HCT116 (cell line): ENCODE results near the gene COL8A2. TPM values are rescaled to one million over a fixed set of nuclear protein-coding genes. Genes with fewer than 3 reads are reported as not detected.
A peak's percentile ranks its signal among the peaks of the same experiment; 100 is the strongest.

ENCODE experiments used
- ATAC-seq: fragments of 200-7000 bp; cut with Tn5 transposase; 2 replicates; pipeline ENCODE4 v1.9.1; 2020; ENCODE audit warnings: mild to moderate bottlenecking, moderate library complexity
- BruUV-seq: library from RNA; stranded (reverse); fragments of 400-500 nt; replicated peaks from 2 replicates; lab custom pipeline; 2021; lab: Mats Ljungman, UMichigan
- CTCF ChIA-PET: fragments of 300-600 bp; sonication (Branson Sonifier 250); formaldehyde crosslinking; loops from one replicate; lab custom pipeline; 2021; ENCODE audit warnings: antibody characterized with exemption; lab: Charles Lee
- POLR2A ChIA-PET: fragments of 300-600, 350-600 bp; sonication (Branson Sonifier 250); formaldehyde crosslinking; loops from one replicate; lab custom pipeline; 2021; ENCODE audit warnings: antibody characterized with exemption; lab: Charles Lee
- RAD21 ChIA-PET, 2 experiments: fragments of 300-600 bp; sonication (Branson Sonifier 250); formaldehyde crosslinking; loops; one replicate each; lab custom pipeline; 2023; ENCODE audit warnings: low total read pairs in 2 of 2; ENCODE audit not compliant: uncharacterized antibody in 2 of 2, unreplicated experiment in 2 of 2, low non-redundant PET in 1 of 2; lab: Charles Lee
- DNase-seq: peaks from one replicate; pipeline ENCODE4 v3.0.0-alpha.2; 2010; ENCODE audit warnings: low read depth, low spot score
- H2AFZ ChIP-seq: fragments of 200-600 bp; shearing (Covaris generic), sonication (generic); 2 replicates; pipeline ENCODE4 v1.6.1; 2017; ENCODE audit warnings: low read depth, mixed run types, mixed read lengths, antibody characterized with exemption, low read length; ENCODE audit not compliant: poor library complexity, severe bottlenecking
- H3K27ac ChIP-seq: 2 replicates; pipeline ENCODE4 v1.5.1; 2012; ENCODE audit warnings: low read depth, low read length
- H3K27me3 ChIP-seq: fragments of 200-600 bp; sonication (generic); 2 replicates; pipeline ENCODE4 v1.6.1; 2016; ENCODE audit warnings: mixed run types, low read length, mixed read lengths; ENCODE audit not compliant: insufficient read depth
- H3K36me3 ChIP-seq, 2 experiments: fragments of 200-500 bp in 1 of 2; fragments of 200-600 bp in 1 of 2; sonication (Bioruptor generic) in 1 of 2; sonication (generic) in 1 of 2; 2 replicates each; pipeline versions ENCODE4 v1.5.1 to v1.6.1; 2014 to 2016; ENCODE audit warnings: low read length in 2 of 2, inconsistent platforms in 1 of 2, mixed read lengths in 1 of 2, mixed run types in 1 of 2; ENCODE audit not compliant: insufficient read depth in 2 of 2, control insufficient read depth in 1 of 2
- H3K4me1 ChIP-seq, 2 experiments: fragments of 200-600 bp in 1 of 2; sonication (generic) in 1 of 2; 2 replicates each; pipeline versions ENCODE4 v1.5.1 to v1.6.1; 2012 to 2017; ENCODE audit warnings: low read length in 2 of 2, inconsistent platforms in 1 of 2, mild to moderate bottlenecking in 1 of 2, mixed read lengths in 1 of 2, mixed run types in 1 of 2, moderate library complexity in 1 of 2; ENCODE audit not compliant: insufficient read depth in 2 of 2, control insufficient read depth in 1 of 2
- H3K4me2 ChIP-seq: fragments of 200-600 bp; sonication (generic); 2 replicates; pipeline ENCODE4 v1.6.1; 2017; ENCODE audit warnings: mixed run types, low read length, mixed read lengths
- H3K4me3 ChIP-seq, 2 experiments: fragments of 200-600 bp in 1 of 2; sonication (generic) in 1 of 2; replicated peaks in 1 of 2; 2 replicates each; pipeline ENCODE4 v1.5.1; 2011 to 2016; ENCODE audit warnings: low read length in 2 of 2, control low read depth in 1 of 2, low read depth in 1 of 2, mild to moderate bottlenecking in 1 of 2, mixed read lengths in 1 of 2, mixed run types in 1 of 2
- H3K79me2 ChIP-seq: fragments of 200-600 bp; sonication (generic); 2 replicates; pipeline ENCODE4 v1.6.1; 2017; ENCODE audit warnings: mild to moderate bottlenecking, mixed run types, low read length, moderate library complexity, mixed read lengths; ENCODE audit not compliant: insufficient read depth
- H3K9ac ChIP-seq: fragments of 200-600 bp; sonication (generic); 2 replicates; pipeline ENCODE4 v1.6.1; 2016; ENCODE audit warnings: low read length, mixed read lengths
- H3K9me2 ChIP-seq: fragments of 200-600 bp; sonication (generic), shearing (Covaris generic); 2 replicates; pipeline ENCODE4 v1.6.1; 2017; ENCODE audit warnings: mixed run types, mild to moderate bottlenecking, moderate library complexity; ENCODE audit not compliant: insufficient read depth
- H3K9me3 ChIP-seq, 2 experiments: fragments of 200-500 bp in 1 of 2; fragments of 200-600 bp in 1 of 2; sonication (Bioruptor generic) in 1 of 2; sonication (generic) in 1 of 2; 2 replicates each; pipeline ENCODE4 v1.6.1; 2014 to 2017; ENCODE audit warnings: low read length in 2 of 2, mixed read lengths in 2 of 2, inconsistent platforms in 1 of 2, low read depth in 1 of 2, mild to moderate bottlenecking in 1 of 2, mixed run types in 1 of 2, moderate library complexity in 1 of 2; ENCODE audit not compliant: control insufficient read depth in 1 of 2, insufficient read depth in 1 of 2
- H4K20me1 ChIP-seq: fragments of 200-600 bp; sonication (generic), shearing (Covaris generic); 2 replicates; pipeline ENCODE4 v1.6.1; 2017; ENCODE audit warnings: mixed run types, mild to moderate bottlenecking, moderate library complexity; ENCODE audit not compliant: insufficient read depth
- CBX3 ChIP-seq: IDR thresholded peaks from 2 replicates; pipeline ENCODE4 v1.6.1; 2012; ENCODE audit warnings: low read depth
- CEBPB ChIP-seq: IDR thresholded peaks from 2 replicates; pipeline ENCODE4 v1.6.1; 2012; ENCODE audit warnings: low read depth
- EGR1 ChIP-seq: IDR thresholded peaks from 2 replicates; pipeline ENCODE4 v1.6.1; 2012; ENCODE audit warnings: low read depth
- ELF1 ChIP-seq: IDR thresholded peaks from 2 replicates; pipeline ENCODE4 v1.6.1; 2012; ENCODE audit warnings: low read depth, borderline replicate concordance
- EZH2phosphoT487 ChIP-seq: fragments of 200-600 bp; IDR thresholded peaks from 2 replicates; pipeline ENCODE4 v1.6.1; 2018; ENCODE audit warnings: antibody characterized with exemption, borderline replicate concordance
- FOSL1 ChIP-seq: IDR thresholded peaks from 2 replicates; pipeline ENCODE4 v1.6.1; 2012; ENCODE audit warnings: low read depth
- JUND ChIP-seq: IDR thresholded peaks from 2 replicates; pipeline ENCODE4 v1.6.1; 2012
- POLR2A ChIP-seq: IDR thresholded peaks from 2 replicates; pipeline ENCODE4 v1.7.0; 2011; ENCODE audit warnings: borderline replicate concordance; ENCODE audit not compliant: insufficient read depth, insufficient read length; ENCODE audit errors: extremely low read depth
- RAD21 ChIP-seq: IDR thresholded peaks from 2 replicates; pipeline ENCODE4 v1.6.1; 2012; ENCODE audit warnings: low read depth, mild to moderate bottlenecking
- SP1 ChIP-seq: IDR thresholded peaks from 2 replicates; pipeline ENCODE4 v1.6.1; 2012; ENCODE audit warnings: low read depth
- SRF ChIP-seq: IDR thresholded peaks from 2 replicates; pipeline ENCODE4 v1.6.1; 2012; ENCODE audit warnings: low read depth
- TCF7L2 ChIP-seq: IDR thresholded peaks from 2 replicates; pipeline ENCODE4 v1.7.0; 2011; ENCODE audit warnings: borderline replicate concordance, inconsistent platforms; ENCODE audit not compliant: insufficient read depth, insufficient read length; ENCODE audit errors: extremely low read depth
- YY1 ChIP-seq: IDR thresholded peaks from 2 replicates; pipeline ENCODE4 v1.6.1; 2011; ENCODE audit warnings: low read length, low read depth, moderate library complexity, mild to moderate bottlenecking; ENCODE audit not compliant: insufficient replicate concordance; ENCODE audit errors: extremely low read depth
- ZFX ChIP-seq: fragments of 450-650 bp; IDR thresholded peaks from 2 replicates; pipeline ENCODE4 v1.6.1; 2017
- ZNF274 ChIP-seq: fragments of 200-500 bp; sonication (Bioruptor generic); IDR thresholded peaks from 2 replicates; pipeline ENCODE4 v1.6.1; 2014; ENCODE audit warnings: mild to moderate bottlenecking, low read depth, low read length, inconsistent platforms
- intact Hi-C: fragments of 100-400 bp; cut with micrococcal nuclease; formaldehyde crosslinking; loops from 2 replicates; pipeline ENCODE4 v1.10.0; 2022
- total RNA-seq: library from RNA; stranded (reverse); gene quantifications from one replicate; pipeline ENCODE4 v1.2.1, GENCODE V29; 2021; ENCODE audit not compliant: unreplicated experiment
- TF ChIP-seq, protein P1 (sequence below): IDR thresholded peaks from 2 replicates; pipeline ENCODE4 v1.6.1; 2011; ENCODE audit warnings: mild to moderate bottlenecking, low read length, moderate library complexity; ENCODE audit not compliant: insufficient replicate concordance; ENCODE audit errors: extremely low read depth
- TF ChIP-seq, protein P2 (sequence below), 3 experiments: fragments of 200-600 bp in 1 of 3; sonication (generic) in 1 of 3; IDR thresholded peaks in 2 of 3; conservative IDR thresholded peaks in 1 of 3; 2 replicates each; pipeline ENCODE4 v1.5.1; 2012 to 2017; ENCODE audit warnings: low read depth in 2 of 3, low read length in 2 of 3, antibody characterized with exemption in 1 of 3, borderline replicate concordance in 1 of 3, control low read depth in 1 of 3, mild to moderate bottlenecking in 1 of 3, mixed read lengths in 1 of 3, mixed run types in 1 of 3, moderate library complexity in 1 of 3; ENCODE audit not compliant: insufficient read depth in 1 of 3
- TF ChIP-seq, protein P3 (sequence below): IDR thresholded peaks from 2 replicates; pipeline ENCODE4 v1.6.1; 2012; ENCODE audit warnings: low read depth
- TF ChIP-seq, protein P4 (sequence below): IDR thresholded peaks from 2 replicates; pipeline ENCODE4 v1.6.1; 2012

The COL8A2 gene
- total RNA-seq, 1 experiment from 2014 or later, result 0.05 TPM

DNA sequence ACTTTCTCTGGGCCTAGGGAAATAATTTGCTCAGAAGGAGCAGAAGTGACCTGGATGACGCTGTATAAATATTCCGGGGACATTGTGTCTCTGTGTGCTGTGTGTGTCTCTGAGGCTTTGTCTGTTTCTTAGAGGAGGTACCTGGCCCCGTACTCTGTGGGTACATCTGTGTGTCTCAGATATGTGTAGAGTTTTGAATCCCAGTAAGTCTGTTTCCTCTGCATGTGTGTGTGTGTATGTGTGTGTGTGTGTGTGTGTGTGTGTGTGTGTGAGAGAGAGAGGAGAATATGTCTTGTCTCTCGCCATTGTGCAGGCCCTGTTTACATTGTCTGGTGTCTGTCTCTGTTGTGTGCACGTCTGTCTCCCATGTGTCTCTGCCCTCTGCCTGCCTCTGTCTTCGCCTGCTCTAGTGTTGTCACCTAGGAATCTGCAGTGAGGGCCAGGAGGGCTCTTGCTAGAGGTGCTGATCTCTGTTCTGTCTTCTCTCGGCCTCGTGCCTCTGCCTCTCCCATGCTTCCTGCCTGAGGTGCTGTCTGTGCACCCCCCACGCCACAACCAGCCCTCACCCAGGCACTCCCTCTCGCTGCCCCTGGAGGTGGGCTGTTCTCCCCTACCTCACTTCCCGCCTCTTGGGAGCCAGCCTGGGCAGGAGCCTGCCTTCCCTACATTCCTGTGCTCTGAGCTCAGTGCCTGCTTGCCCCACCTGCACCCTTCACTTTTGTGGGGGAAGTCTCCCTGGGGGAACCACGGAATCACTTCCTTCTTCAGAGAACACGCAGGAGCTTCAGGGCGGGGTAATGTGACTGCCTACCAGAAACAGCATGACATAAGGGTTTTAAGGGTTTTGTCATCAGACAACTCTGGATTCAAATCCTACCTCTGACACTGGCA is 36.9 kb upstream of the COL8A2 start:
- H3K4me2 ChIP-seq, result peak overlapping the region; percentile 73
- H3K79me2 ChIP-seq, result peaks cover 96% of the 10 kb centered on the region
- RAD21 ChIA-PET, result no interaction called here
- no TSS peak for BruUV-seq
- DNase-seq, result no peak
- H3K9ac ChIP-seq, result peak overlapping the region; percentile 56
- no peaks in the 10 kb centered on the region for H3K9me3 ChIP-seq
- H3K27ac ChIP-seq, result peak overlapping the region; percentile 64; the same call in 1 of the 2 replicates
- no peaks in the 10 kb centered on the region for H4K20me1 ChIP-seq
- H3K27me3 ChIP-seq, result no peaks in the 10 kb centered on the region
- POLR2A ChIA-PET, result interaction anchor here (1.3 kb wide), 1 partner anchor 12 kb away, joined by 4 read pairs; no protein-coding TSS in a partner anchor
- H3K9me2 ChIP-seq, result no peaks in the 10 kb centered on the region
- ATAC-seq, result no peak
- H3K36me3 ChIP-seq, result peaks cover 2 to 4% of the 10 kb centered on the region in 2 experiments; a peak in 1 of 4 replicates
- intact Hi-C loops, result no loop called here
- peaks cover 13 to 45% of the 10 kb centered on the region in 2 experiments for H3K4me1 ChIP-seq
- CTCF ChIA-PET, result interaction anchor here (0.9 to 1.3 kb wide), 2 partner anchors 12 to 31 kb away, joined by 3 to 7 read pairs; no protein-coding TSS in a partner anchor
- no peak overlapping the region for H2AFZ ChIP-seq
- H3K4me3 ChIP-seq, result peak overlapping the region; percentile 46 to 49
- TF ChIP-seq, protein P1, sequence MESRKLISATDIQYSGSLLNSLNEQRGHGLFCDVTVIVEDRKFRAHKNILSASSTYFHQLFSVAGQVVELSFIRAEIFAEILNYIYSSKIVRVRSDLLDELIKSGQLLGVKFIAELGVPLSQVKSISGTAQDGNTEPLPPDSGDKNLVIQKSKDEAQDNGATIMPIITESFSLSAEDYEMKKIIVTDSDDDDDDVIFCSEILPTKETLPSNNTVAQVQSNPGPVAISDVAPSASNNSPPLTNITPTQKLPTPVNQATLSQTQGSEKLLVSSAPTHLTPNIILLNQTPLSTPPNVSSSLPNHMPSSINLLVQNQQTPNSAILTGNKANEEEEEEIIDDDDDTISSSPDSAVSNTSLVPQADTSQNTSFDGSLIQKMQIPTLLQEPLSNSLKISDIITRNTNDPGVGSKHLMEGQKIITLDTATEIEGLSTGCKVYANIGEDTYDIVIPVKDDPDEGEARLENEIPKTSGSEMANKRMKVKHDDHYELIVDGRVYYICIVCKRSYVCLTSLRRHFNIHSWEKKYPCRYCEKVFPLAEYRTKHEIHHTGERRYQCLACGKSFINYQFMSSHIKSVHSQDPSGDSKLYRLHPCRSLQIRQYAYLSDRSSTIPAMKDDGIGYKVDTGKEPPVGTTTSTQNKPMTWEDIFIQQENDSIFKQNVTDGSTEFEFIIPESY, result no peak
- TF ChIP-seq ELF1 (no peak), TCF7L2 (no peak), EZH2phosphoT487 (no peak), POLR2A (no peak), SP1 (no peak), ZFX (no peak), CEBPB (no peak), RAD21 (no peak), ZNF274 (no peak), CBX3 (no peak), YY1 (no peak), FOSL1 (no peak), EGR1 (no peak), SRF (no peak), JUND (no peak)
- TF ChIP-seq, protein P2, sequence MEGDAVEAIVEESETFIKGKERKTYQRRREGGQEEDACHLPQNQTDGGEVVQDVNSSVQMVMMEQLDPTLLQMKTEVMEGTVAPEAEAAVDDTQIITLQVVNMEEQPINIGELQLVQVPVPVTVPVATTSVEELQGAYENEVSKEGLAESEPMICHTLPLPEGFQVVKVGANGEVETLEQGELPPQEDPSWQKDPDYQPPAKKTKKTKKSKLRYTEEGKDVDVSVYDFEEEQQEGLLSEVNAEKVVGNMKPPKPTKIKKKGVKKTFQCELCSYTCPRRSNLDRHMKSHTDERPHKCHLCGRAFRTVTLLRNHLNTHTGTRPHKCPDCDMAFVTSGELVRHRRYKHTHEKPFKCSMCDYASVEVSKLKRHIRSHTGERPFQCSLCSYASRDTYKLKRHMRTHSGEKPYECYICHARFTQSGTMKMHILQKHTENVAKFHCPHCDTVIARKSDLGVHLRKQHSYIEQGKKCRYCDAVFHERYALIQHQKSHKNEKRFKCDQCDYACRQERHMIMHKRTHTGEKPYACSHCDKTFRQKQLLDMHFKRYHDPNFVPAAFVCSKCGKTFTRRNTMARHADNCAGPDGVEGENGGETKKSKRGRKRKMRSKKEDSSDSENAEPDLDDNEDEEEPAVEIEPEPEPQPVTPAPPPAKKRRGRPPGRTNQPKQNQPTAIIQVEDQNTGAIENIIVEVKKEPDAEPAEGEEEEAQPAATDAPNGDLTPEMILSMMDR (IDR thresholded peaks at IDR 0.05 in 2 of 3, conservative IDR thresholded peaks at IDR 0.05 in 1 of 3; ENCODE audit: borderline replicate concordance in 1 of 3, insufficient read depth in 1 of 3, low read depth in 2 of 3, low read length in 2 of 3), result no peak
- TF ChIP-seq, protein P3, sequence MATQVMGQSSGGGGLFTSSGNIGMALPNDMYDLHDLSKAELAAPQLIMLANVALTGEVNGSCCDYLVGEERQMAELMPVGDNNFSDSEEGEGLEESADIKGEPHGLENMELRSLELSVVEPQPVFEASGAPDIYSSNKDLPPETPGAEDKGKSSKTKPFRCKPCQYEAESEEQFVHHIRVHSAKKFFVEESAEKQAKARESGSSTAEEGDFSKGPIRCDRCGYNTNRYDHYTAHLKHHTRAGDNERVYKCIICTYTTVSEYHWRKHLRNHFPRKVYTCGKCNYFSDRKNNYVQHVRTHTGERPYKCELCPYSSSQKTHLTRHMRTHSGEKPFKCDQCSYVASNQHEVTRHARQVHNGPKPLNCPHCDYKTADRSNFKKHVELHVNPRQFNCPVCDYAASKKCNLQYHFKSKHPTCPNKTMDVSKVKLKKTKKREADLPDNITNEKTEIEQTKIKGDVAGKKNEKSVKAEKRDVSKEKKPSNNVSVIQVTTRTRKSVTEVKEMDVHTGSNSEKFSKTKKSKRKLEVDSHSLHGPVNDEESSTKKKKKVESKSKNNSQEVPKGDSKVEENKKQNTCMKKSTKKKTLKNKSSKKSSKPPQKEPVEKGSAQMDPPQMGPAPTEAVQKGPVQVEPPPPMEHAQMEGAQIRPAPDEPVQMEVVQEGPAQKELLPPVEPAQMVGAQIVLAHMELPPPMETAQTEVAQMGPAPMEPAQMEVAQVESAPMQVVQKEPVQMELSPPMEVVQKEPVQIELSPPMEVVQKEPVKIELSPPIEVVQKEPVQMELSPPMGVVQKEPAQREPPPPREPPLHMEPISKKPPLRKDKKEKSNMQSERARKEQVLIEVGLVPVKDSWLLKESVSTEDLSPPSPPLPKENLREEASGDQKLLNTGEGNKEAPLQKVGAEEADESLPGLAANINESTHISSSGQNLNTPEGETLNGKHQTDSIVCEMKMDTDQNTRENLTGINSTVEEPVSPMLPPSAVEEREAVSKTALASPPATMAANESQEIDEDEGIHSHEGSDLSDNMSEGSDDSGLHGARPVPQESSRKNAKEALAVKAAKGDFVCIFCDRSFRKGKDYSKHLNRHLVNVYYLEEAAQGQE, result no peak
- TF ChIP-seq, protein P4, sequence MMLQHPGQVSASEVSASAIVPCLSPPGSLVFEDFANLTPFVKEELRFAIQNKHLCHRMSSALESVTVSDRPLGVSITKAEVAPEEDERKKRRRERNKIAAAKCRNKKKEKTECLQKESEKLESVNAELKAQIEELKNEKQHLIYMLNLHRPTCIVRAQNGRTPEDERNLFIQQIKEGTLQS, result no peak
- TF ChIP-seq, all 23 proteins: peak for 0
